GM19372 (cell line): ENCODE results near the gene BBS2.

Source experiments
- ATAC-seq: cut with Tn5 transposase; IDR thresholded peaks from one replicate; pipeline ENCODE4 v1.9.1; 2021; ENCODE audit warnings: mild to moderate bottlenecking, low read depth, moderate library complexity; ENCODE audit not compliant: unreplicated experiment

The BBS2 gene

DNA sequence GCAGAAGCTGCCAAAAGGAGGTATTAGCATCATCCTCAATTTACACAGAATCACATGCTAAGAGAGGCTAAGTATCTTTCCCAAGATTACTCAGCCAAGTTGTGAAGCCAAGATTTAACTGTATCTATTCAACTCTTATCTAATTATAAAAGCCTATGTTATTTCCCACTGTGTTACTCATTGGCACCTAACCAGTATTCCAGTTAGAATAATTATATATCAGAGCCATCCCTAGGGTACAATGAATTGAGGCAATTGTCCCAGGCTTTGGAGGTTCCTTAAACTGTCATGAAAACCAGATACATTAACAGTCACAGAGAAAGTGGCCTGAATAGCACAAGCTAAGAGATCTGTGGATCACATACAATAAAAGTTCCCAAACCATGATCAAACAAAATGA lies 83.6 kb downstream of the BBS2 start:
- no peak for ATAC-seq
